Stimulated activated CD4-positive, alpha-beta T cell treated with anti-CD3 and anti-CD28 coated beads, TNF-alpha, amount 100 ng/mL, for 24 hours (primary cell): ENCODE data around the gene OR2T2.
"Not testable (repeated sequence)": the region's sequence is repeated elsewhere in the genome, so short reads cannot be mapped to it uniquely, and the experiment has no call there.

ENCODE experiments used
- DNase-seq, 3 experiments: peaks; one replicate each; pipeline ENCODE4 v3.0.0-alpha.2; 2020; ENCODE audit warnings: low read depth in 3 of 3

OR2T2 gene

GRCh38 chr1:248445399-248445798 lies at the start of gene OR2T2:
OR2T2 (plus strand) TSS chr1:248445637; CDS start chr1:248452798, 7,161 bp downstream.
- not testable (repeated sequence) for DNase-seq

- no peak for DNase-seq
Measured at GRCh38 chr1:248402748-248403147, 42.7 kb upstream of the OR2T2 start, which contains the start of gene OR2T1. OR2T1 (plus strand) TSS chr1:248403048; CDS start chr1:248406148, 3,100 bp downstream.

GRCh38 chr1:248404024-248404423 lies 41.4 kb upstream of the OR2T2 start:
- no peak for DNase-seq

GRCh38 chr1:248406721-248407692 lies 38.4 kb upstream of the OR2T2 start:
- no peak for DNase-seq

- no peak for DNase-seq
Measured at GRCh38 chr1:248416226-248416625, 29.2 kb upstream of the OR2T2 start.

GRCh38 chr1:248417854-248418253 lies 27.6 kb upstream of the OR2T2 start:
- DNase-seq: no peak

- DNase-seq: no peak
Measured at GRCh38 chr1:248421384-248421783, 24.1 kb upstream of the OR2T2 start.

- DNase-seq: not testable (repeated sequence)
Measured at GRCh38 chr1:248427526-248428191, 17.8 kb upstream of the OR2T2 start.

- DNase-seq: not testable (repeated sequence)
Measured at GRCh38 chr1:248428192-248428533, 17.3 kb upstream of the OR2T2 start.

GRCh38 chr1:248431683-248432082 lies 13.8 kb upstream of the OR2T2 start:
- DNase-seq: not testable (repeated sequence)

GRCh38 chr1:248432201-248432600 lies 13.2 kb upstream of the OR2T2 start:
- not testable (repeated sequence) for DNase-seq

GRCh38 chr1:248433811-248434415 lies 11.5 kb upstream of the OR2T2 start:
- not testable (repeated sequence) for DNase-seq

- not testable (repeated sequence) for DNase-seq
Measured at GRCh38 chr1:248434913-248435312, 10.5 kb upstream of the OR2T2 start.

- DNase-seq: not testable (repeated sequence)
Measured at GRCh38 chr1:248436303-248436702, 9.1 kb upstream of the OR2T2 start.

GRCh38 chr1:248438668-248439067 lies 6.8 kb upstream of the OR2T2 start:
- DNase-seq: not testable (repeated sequence)

GRCh38 chr1:248439283-248439682 lies 6.2 kb upstream of the OR2T2 start:
- not testable (repeated sequence) for DNase-seq

- not testable (repeated sequence) for DNase-seq
Measured at GRCh38 chr1:248442500-248443277, 2.7 kb upstream of the OR2T2 start.

- not testable (repeated sequence) for DNase-seq
Measured at GRCh38 chr1:248444603-248445002, 834 bp upstream of the OR2T2 start.

GRCh38 chr1:248448409-248449074 lies 3.1 kb downstream of the OR2T2 start:
- not testable (repeated sequence) for DNase-seq

GRCh38 chr1:248449821-248450465 lies 4.5 kb downstream of the OR2T2 start:
- DNase-seq: not testable (repeated sequence)
